Fibroblast of pulmonary artery (primary cell): Measurements from ENCODE around the gene TCF7L2.

Experiments used
- DNase-seq: peaks from one replicate; pipeline ENCODE4 v3.0.0-alpha.2; 2010; ENCODE audit warnings: low read depth
- H3K4me3 ChIP-seq: replicated peaks from 2 replicates; pipeline ENCODE4 v1.5.1; 2011; ENCODE audit warnings: low read depth, mild to moderate bottlenecking, control low read depth, low read length, moderate library complexity
- CTCF ChIP-seq: IDR thresholded peaks from 2 replicates; pipeline ENCODE4 v1.5.1; 2011; ENCODE audit warnings: mild to moderate bottlenecking, control low read depth, low read length, inconsistent platforms; ENCODE audit errors: missing control alignments

TCF7L2 gene

GRCh38 chr10:112957640-112958092, 7.6 kb downstream of the TCF7L2 start:
- no peak for TF ChIP-seq CTCF
- DNase-seq: no peak
- H3K4me3 ChIP-seq: no peak overlapping the region

GRCh38 chr10:112958275-112958995, 8.4 kb downstream of the TCF7L2 start:
- TF ChIP-seq CTCF: no peak
- H3K4me3 ChIP-seq: no peak overlapping the region
- peak; percentile 83 for DNase-seq

- TF ChIP-seq CTCF: no peak
- H3K4me3 ChIP-seq: no peak overlapping the region
- peak; percentile 68 for DNase-seq
These were observed 9.3 kb downstream of the TCF7L2 start for GRCh38 chr10:112959207-112959838.

- H3K4me3 ChIP-seq: no peak overlapping the region
- no peak for DNase-seq
- no peak for TF ChIP-seq CTCF
These were observed 10.2 kb downstream of the TCF7L2 start for GRCh38 chr10:112960151-112960681.

- TF ChIP-seq CTCF: no peak
- no peak overlapping the region for H3K4me3 ChIP-seq
- DNase-seq: no peak
These were observed 11.6 kb downstream of the TCF7L2 start for GRCh38 chr10:112961609-112962008.

GRCh38 chr10:112962343-112962742, 12.3 kb downstream of the TCF7L2 start:
- no peak for TF ChIP-seq CTCF
- DNase-seq: no peak

More at GRCh38 chr10:112962343-112962742, 12.3 kb downstream of the TCF7L2 start:
- H3K4me3 ChIP-seq: no peak overlapping the region
